Sigmoid colon (tissue), 7 donors: ENCODE results near the gene SLC6A19. TPM values are rescaled to one million over a fixed set of nuclear protein-coding genes. Genes with fewer than 3 reads are reported as not detected.

ENCODE experiments used
- DNase-seq: peaks from one replicate; pipeline ENCODE4 v3.0.0-alpha.2; 2019
- H3K27ac ChIP-seq, 4 donors: fragments of 200-600 bp; sonication (generic); one replicate each; pipeline ENCODE4 v1.5.1; 2016 to 2019; ENCODE audit warnings: mild to moderate bottlenecking in 1 of 4
- H3K27me3 ChIP-seq, 3 donors: fragments of 200-600 bp; sonication (generic); one replicate each; pipeline ENCODE4 v1.5.1; 2019; ENCODE audit warnings: mild to moderate bottlenecking in 1 of 3
- H3K36me3 ChIP-seq, 4 donors: fragments of 200-600 bp; sonication (generic); one replicate each; pipeline ENCODE4 v1.5.1; 2016 to 2019
- H3K4me1 ChIP-seq, 4 donors: fragments of 200-600 bp; sonication (generic); one replicate each; pipeline ENCODE4 v1.5.1; 2017 to 2019
- H3K4me3 ChIP-seq, 4 donors: fragments of 200-600 bp; sonication (generic); one replicate each; pipeline ENCODE4 v1.5.1; 2017 to 2019; ENCODE audit warnings: mild to moderate bottlenecking in 2 of 4, moderate library complexity in 1 of 4
- H3K9me3 ChIP-seq, 4 donors: fragments of 200-600 bp in 3 of 4; sonication (generic) in 3 of 4; one replicate each; pipeline versions ENCODE4 v1.5.1 to v1.6.1; 2013 to 2019
- CTCF ChIP-seq, 4 experiments: fragments of 450-650 bp in 3 of 4; fragments of 200-600 bp in 1 of 4; IDR thresholded peaks; one replicate each; pipeline ENCODE4 v1.5.1; 2016 to 2019; ENCODE audit warnings: antibody characterized with exemption in 4 of 4, mild to moderate bottlenecking in 3 of 4, moderate library complexity in 2 of 4
- EP300 ChIP-seq, 4 donors: sonication (generic); formaldehyde crosslinking; IDR thresholded peaks; one replicate each; pipeline ENCODE4 v1.6.1; 2017; ENCODE audit warnings: antibody characterized with exemption in 4 of 4
- POLR2A ChIP-seq, 2 donors: fragments of 450-650 bp; IDR thresholded peaks; one replicate each; pipeline ENCODE4 v1.6.1; 2016; ENCODE audit warnings: antibody characterized with exemption in 2 of 2, mild to moderate bottlenecking in 2 of 2, moderate library complexity in 2 of 2
- POLR2AphosphoS5 ChIP-seq, 4 donors: sonication (generic); formaldehyde crosslinking; IDR thresholded peaks; one replicate each; pipeline ENCODE4 v1.6.1; 2017; ENCODE audit warnings: antibody characterized with exemption in 4 of 4
- WGBS, 2 donors: extraction: QIAGEN DNeasy Blood & Tissue Kit; methylation state at CpG; one replicate each; pipeline ENCODE4 v1.1.7; 2013; 5-methylcytosine and 5-hydroxymethylcytosine counted together
- intact Hi-C: fragments of 100-400 bp; cut with DNase I; formaldehyde crosslinking; loops from one replicate; pipeline ENCODE4 v1.15.1; 2023
- polyA plus RNA-seq, 3 donors: library from polyadenylated mRNA; stranded (reverse); fragments of 200-250 nt; gene quantifications; one replicate each; pipeline ENCODE4 v1.2.3, GENCODE V29; 2013
- total RNA-seq, 4 donors: library from RNA; depleted of rRNA; stranded (reverse); fragments of >200 nt; gene quantifications; one replicate each; pipeline ENCODE4 v1.1.0, GENCODE V29; 2016
- donor health status: healthy with polysubstance abuse.
- donor health status: Bipolar disorder and iron deficiency.
- donor health status: healthy.

SLC6A19 gene
- total and polyA plus RNA-seq, 7 donors: 0.80 to 6.6 (median 0.92) TPM; not detected in 4

DNA sequence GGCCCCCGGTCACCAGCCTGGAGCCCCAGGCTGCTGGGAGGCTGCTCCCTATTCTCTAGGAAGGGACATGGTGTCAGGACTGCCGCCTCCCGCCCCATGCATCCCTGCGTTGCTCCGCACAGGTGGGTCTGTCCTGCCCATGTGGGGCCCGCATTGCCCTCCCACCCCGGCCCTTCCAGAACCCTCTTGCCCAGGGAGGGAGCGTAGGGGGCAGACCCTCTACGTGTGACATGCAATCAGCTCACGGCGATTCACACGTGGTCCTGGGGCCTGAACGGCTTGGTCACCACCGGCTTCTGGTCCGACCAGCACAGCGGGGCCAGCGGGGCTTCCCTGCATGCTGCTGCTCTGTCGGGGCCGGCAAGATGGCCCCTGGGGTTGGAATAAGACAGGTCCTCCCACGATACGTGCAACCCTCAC lies 9.4 kb downstream of the SLC6A19 start:
- H3K27ac ChIP-seq: no peak overlapping the region
- TF ChIP-seq POLR2AphosphoS5 (IDR thresholded peaks at IDR 0.05) (no peak), POLR2A (IDR thresholded peaks at IDR 0.05) (no peak), CTCF (IDR thresholded peaks at IDR 0.05) (no peak)
- H3K9me3 ChIP-seq: no peaks in the 10 kb centered on the region
- H3K36me3 ChIP-seq: no peaks in the 10 kb centered on the region
- H3K4me3 ChIP-seq: no peak overlapping the region
- no peak for DNase-seq
- 88 to 95% methylated on average over 21 of the region's 21 CpGs for WGBS, 2 donors
- H3K4me1 ChIP-seq: no peaks in the 10 kb centered on the region
- intact Hi-C loops: no loop called here
- peaks cover 0 to 15% (median 3%) of the 10 kb centered on the region in 3 donors for H3K27me3 ChIP-seq

- Histone ChIP-seq H3K27me3 (peaks cover 0 to 10% (median 0%) of the 10 kb centered on the region in 3 donors), H3K4me3 (no peak overlapping the region), H3K27ac (no peak overlapping the region), H3K36me3 (no peaks in the 10 kb centered on the region), H3K9me3 (no peaks in the 10 kb centered on the region), H3K4me1 (no peaks in the 10 kb centered on the region)
- intact Hi-C loops: no loop called here
- no peak for TF ChIP-seq POLR2A (IDR thresholded peaks at IDR 0.05)
- TF ChIP-seq EP300 (IDR thresholded peaks at IDR 0.05): no peak
- TF ChIP-seq CTCF (IDR thresholded peaks at IDR 0.05): no peak
- no peak for TF ChIP-seq POLR2AphosphoS5 (IDR thresholded peaks at IDR 0.05)
- 95 to 97% methylated on average over 9 of the region's 9 CpGs for WGBS, 2 donors
- DNase-seq: no peak
These were observed 10.3 kb downstream of the SLC6A19 start for GRCh38 chr5:1211701-1212100.

DNA sequence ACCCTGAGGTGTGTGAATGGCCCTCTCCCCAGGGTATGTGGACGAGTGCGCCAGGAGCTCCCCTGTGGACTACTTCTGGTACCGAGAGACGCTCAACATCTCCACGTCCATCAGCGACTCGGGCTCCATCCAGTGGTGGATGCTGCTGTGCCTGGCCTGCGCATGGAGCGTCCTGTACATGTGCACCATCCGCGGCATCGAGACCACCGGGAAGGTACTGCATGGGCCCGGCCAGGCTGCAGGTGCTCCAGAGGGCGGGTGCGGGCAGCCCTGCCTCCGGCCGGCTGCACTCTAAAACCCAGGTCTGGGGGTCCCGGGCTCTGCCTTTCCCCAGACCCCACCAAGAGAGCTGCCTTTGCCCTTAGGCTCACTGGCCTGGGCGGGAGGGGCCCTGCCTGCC lies 10.9 kb downstream of the SLC6A19 start:
- Histone ChIP-seq H3K27me3 (peaks cover 0 to 4% (median 0%) of the 10 kb centered on the region in 3 donors), H3K4me3 (no peak overlapping the region), H3K9me3 (no peaks in the 10 kb centered on the region), H3K4me1 (no peaks in the 10 kb centered on the region), H3K36me3 (no peaks in the 10 kb centered on the region), H3K27ac (no peak overlapping the region)
- WGBS, 2 donors: 93% methylated on average over 20 of the region's 20 CpGs
- TF ChIP-seq POLR2AphosphoS5 (IDR thresholded peaks at IDR 0.05) (no peak), POLR2A (IDR thresholded peaks at IDR 0.05) (no peak), CTCF (IDR thresholded peaks at IDR 0.05) (no peak), EP300 (IDR thresholded peaks at IDR 0.05) (no peak)
- intact Hi-C loops: no loop called here
- DNase-seq: no peak

- intact Hi-C loops: no loop called here
- Histone ChIP-seq H3K4me3 (no peak overlapping the region), H3K27ac (no peak overlapping the region), H3K9me3 (no peaks in the 10 kb centered on the region), H3K27me3 (no peaks in the 10 kb centered on the region), H3K36me3 (no peaks in the 10 kb centered on the region), H3K4me1 (no peaks in the 10 kb centered on the region)
- TF ChIP-seq CTCF (IDR thresholded peaks at IDR 0.05) (no peak), POLR2A (IDR thresholded peaks at IDR 0.05) (no peak), EP300 (IDR thresholded peaks at IDR 0.05) (no peak), POLR2AphosphoS5 (IDR thresholded peaks at IDR 0.05) (no peak)
- 89 to 94% methylated on average over 18 of the region's 18 CpGs for WGBS, 2 donors
- DNase-seq: no peak
These were observed 11.5 kb downstream of the SLC6A19 start for GRCh38 chr5:1212881-1213280.

DNA sequence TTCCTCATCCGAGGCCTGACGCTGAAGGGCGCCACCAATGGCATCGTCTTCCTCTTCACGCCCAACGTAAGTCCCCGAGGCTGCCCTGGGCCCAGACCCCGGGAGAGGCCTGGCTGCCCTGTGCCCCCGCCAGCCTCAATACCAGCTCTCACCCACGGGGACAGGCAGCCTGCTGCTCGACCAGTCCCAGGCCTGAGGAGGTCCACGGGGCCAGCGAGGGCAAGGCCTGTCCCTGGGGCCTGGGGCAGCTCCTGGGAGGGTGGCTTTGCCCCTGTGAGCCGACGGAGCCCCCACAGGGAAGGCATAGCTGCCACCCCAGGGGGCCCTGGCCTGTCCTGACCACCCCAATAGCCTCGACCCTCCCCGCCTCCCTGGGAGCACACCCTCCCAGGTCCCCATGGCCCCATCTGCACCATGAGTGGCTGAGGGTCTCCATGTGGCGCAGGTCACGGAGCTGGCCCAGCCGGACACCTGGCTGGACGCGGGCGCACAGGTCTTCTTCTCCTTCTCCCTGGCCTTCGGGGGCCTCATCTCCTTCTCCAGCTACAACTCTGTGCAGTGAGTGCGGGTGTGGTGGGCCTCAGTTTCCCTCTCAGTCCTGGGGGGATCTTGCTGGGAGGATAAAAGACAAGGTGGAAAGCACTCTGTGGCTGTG lies 12.2 kb downstream of the SLC6A19 start:
- WGBS, 2 donors: 88 to 92% methylated on average over 25 of the region's 25 CpGs
- DNase-seq: no peak
- no peak for TF ChIP-seq POLR2A (IDR thresholded peaks at IDR 0.05)
- no peak for TF ChIP-seq POLR2AphosphoS5 (IDR thresholded peaks at IDR 0.05)
- no peak for TF ChIP-seq CTCF (IDR thresholded peaks at IDR 0.05)
- no peak for TF ChIP-seq EP300 (IDR thresholded peaks at IDR 0.05)
- intact Hi-C loops: no loop called here
- Histone ChIP-seq H3K27me3 (peaks cover 0 to 2% (median 0%) of the 10 kb centered on the region in 3 donors), H3K36me3 (no peaks in the 10 kb centered on the region), H3K9me3 (no peaks in the 10 kb centered on the region), H3K4me3 (no peak overlapping the region), H3K4me1 (no peaks in the 10 kb centered on the region), H3K27ac (no peak overlapping the region)
